Activated CD4-positive, alpha-beta T cell treated with anti-CD3 and anti-CD28 coated beads, Interleukin-2, amount 10 ng/mL, durations not matched to agents 24 days and 14 days (primary cell): ENCODE measurements around the gene BPIFA3. TPM values are rescaled to one million over a fixed set of nuclear protein-coding genes. Genes with fewer than 3 reads are reported as not detected.
"Not testable (repeated sequence)": the region's sequence is repeated elsewhere in the genome, so short reads cannot be mapped to it uniquely, and the experiment has no call there.

Experiments used
- DNase-seq: peaks from one replicate; pipeline ENCODE4 v3.0.0; 2022
- H3K27ac Mint-ChIP-seq: one replicate; pipeline ENCODE4 v1.8.0; 2022; ENCODE audit warnings: mild to moderate bottlenecking, mixed read lengths
- H3K27me3 Mint-ChIP-seq: one replicate; pipeline ENCODE4 v1.8.0; 2022; ENCODE audit warnings: mixed read lengths
- H3K36me3 Mint-ChIP-seq: one replicate; pipeline ENCODE4 v1.8.0; 2022; ENCODE audit warnings: low read depth, mild to moderate bottlenecking, mixed read lengths
- H3K4me1 Mint-ChIP-seq: one replicate; pipeline ENCODE4 v1.8.0; 2021; ENCODE audit warnings: mixed read lengths
- H3K4me3 Mint-ChIP-seq: one replicate; pipeline ENCODE4 v1.8.0; 2022; ENCODE audit warnings: mild to moderate bottlenecking, moderate library complexity, mixed read lengths
- H3K9me3 Mint-ChIP-seq: one replicate; pipeline ENCODE4 v1.8.0; 2021; ENCODE audit warnings: mixed read lengths
- intact Hi-C: fragments of 100-400 bp; cut with micrococcal nuclease; formaldehyde crosslinking; loops from one replicate; pipeline ENCODE4 v1.15.1; 2023
- total RNA-seq: library from RNA; stranded (reverse); gene quantifications from 2 replicates; pipeline ENCODE4 v1.2.3, GENCODE V29; 2022

BPIFA3 gene
- total RNA-seq, result not detected in 2 replicates

DNA sequence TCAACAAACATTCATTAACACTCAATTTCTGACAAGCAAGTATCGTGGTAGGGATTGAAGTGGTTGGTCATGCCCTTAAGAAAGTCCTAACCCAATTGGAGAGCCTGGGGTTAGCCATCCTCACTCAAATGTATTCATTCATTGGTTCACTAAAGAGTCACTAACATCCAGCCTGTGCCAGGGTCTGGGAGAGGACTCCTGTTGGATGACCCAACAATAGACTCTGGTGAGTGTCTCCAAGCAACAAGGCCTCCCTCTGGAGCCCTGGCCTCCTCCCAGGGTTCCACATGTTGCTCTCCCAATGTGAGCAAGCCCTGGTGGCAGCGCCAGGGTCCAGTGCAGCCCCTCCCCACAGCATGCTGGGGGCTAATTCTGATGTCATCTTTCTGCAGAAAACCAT lies at the start of gene BPIFA3:
Gene BPIFA3, plus strand, starts transcription at position 301 of the 400 bp plus-strand sequence. CDS start 185 bp downstream, outside the sequence.
- H3K4me1 Mint-ChIP-seq, result no peaks in the 10 kb centered on the region
- no peak within 1 kb of the TSS for H3K4me3 Mint-ChIP-seq
- no peak within 1 kb of the TSS for H3K27ac Mint-ChIP-seq
- H3K36me3 Mint-ChIP-seq, result no peaks in the 10 kb centered on the region
- DNase-seq, result no peak
- intact Hi-C loops, result no loop called here
- H3K27me3 Mint-ChIP-seq, result peaks cover 6% of the 10 kb centered on the region
- H3K9me3 Mint-ChIP-seq, result no peaks in the 10 kb centered on the region

GRCh38 chr20:33167859-33168258 lies 49.3 kb upstream of the BPIFA3 start, which contains the start of gene BPIFA2:
BPIFA2 (plus strand) TSS chr20:33168159; CDS start chr20:33169146, 987 bp downstream.
- Mint-ChIP-seq H3K4me1 (no peaks in the 10 kb centered on the region), H3K27ac (no peak within 1 kb of the TSS), H3K9me3 (peaks cover 12% of the 10 kb centered on the region), H3K4me3 (no peak within 1 kb of the TSS), H3K27me3 (no peaks in the 10 kb centered on the region), H3K36me3 (no peaks in the 10 kb centered on the region)
- intact Hi-C loops, result no loop called here
- DNase-seq, result no peak

DNA sequence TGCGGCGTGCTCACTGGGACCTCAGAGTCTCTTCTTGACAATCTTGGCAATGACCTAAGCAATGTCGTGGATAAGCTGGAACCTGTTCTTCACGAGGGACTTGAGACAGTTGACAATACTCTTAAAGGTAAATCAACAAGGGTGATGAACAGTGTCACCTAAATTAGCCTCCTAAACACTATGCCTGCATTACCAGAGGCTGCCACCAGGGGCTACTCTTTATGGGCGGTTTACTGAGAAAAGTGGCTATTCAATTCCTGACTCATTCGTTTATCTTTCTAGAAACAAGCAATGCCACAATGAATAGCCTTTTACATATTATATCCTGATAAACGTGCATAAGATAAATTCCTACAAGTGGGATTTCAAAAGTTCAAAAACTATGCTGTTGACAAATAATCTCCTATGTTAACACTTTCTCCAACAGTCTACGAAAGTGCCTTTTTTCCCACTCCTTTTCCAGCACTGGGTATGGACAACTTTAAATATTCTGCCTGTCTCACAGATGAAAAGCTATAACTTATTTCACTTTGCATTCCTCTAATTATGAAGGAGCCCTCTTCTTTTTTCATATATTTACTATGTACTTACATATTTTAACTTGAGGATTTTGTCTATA lies 47.9 kb upstream of the BPIFA3 start:
- peaks cover 12% of the 10 kb centered on the region for H3K9me3 Mint-ChIP-seq
- DNase-seq, result peak; percentile 60

DNA sequence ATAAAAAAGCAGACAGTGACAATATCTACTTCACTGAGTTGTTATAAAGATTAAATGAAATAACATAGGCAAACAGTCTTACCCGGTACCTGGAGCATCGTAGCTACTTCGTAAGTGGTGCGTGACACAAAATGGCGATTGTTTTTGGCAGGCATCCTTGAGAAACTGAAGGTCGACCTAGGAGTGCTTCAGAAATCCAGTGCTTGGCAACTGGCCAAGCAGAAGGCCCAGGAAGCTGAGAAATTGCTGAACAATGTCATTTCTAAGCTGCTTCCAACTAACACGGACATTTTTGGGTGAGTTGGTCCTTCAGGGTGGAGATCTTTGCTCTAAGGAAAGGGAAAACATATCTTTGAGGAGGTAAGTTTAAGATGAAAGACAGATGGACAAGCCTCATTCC lies 44.4 kb upstream of the BPIFA3 start:
- intact Hi-C loops, result no loop called here
- H3K4me3 Mint-ChIP-seq, result no peak overlapping the region

More for the DNA sequence above, 47.9 kb upstream of the BPIFA3 start:
- H3K36me3 Mint-ChIP-seq, result no peaks in the 10 kb centered on the region
- H3K27ac Mint-ChIP-seq, result no peak overlapping the region
- H3K4me3 Mint-ChIP-seq, result no peak overlapping the region
- intact Hi-C loops, result no loop called here
- H3K4me1 Mint-ChIP-seq, result no peaks in the 10 kb centered on the region
- H3K27me3 Mint-ChIP-seq, result no peaks in the 10 kb centered on the region

GRCh38 chr20:33175123-33175522 lies 42.0 kb upstream of the BPIFA3 start:
- no peak overlapping the region for H3K4me3 Mint-ChIP-seq
- H3K27ac Mint-ChIP-seq, result no peak overlapping the region
- peaks cover 5% of the 10 kb centered on the region for H3K9me3 Mint-ChIP-seq
- H3K4me1 Mint-ChIP-seq, result no peaks in the 10 kb centered on the region
- DNase-seq, result no peak
- no peaks in the 10 kb centered on the region for H3K36me3 Mint-ChIP-seq
- no peaks in the 10 kb centered on the region for H3K27me3 Mint-ChIP-seq
- intact Hi-C loops, result no loop called here

More for the DNA sequence above, 44.4 kb upstream of the BPIFA3 start:
- Mint-ChIP-seq H3K4me1 (no peaks in the 10 kb centered on the region), H3K9me3 (peaks cover 12% of the 10 kb centered on the region), H3K36me3 (no peaks in the 10 kb centered on the region), H3K27ac (no peak overlapping the region), H3K27me3 (no peaks in the 10 kb centered on the region)
- no peak for DNase-seq

- Mint-ChIP-seq H3K36me3 (no peaks in the 10 kb centered on the region), H3K27me3 (no peaks in the 10 kb centered on the region), H3K27ac (no peak overlapping the region), H3K4me1 (no peaks in the 10 kb centered on the region), H3K4me3 (no peak overlapping the region), H3K9me3 (no peaks in the 10 kb centered on the region)
- no peak for DNase-seq
- intact Hi-C loops, result no loop called here
Measured at GRCh38 chr20:33176101-33176500, 41.1 kb upstream of the BPIFA3 start.

DNA sequence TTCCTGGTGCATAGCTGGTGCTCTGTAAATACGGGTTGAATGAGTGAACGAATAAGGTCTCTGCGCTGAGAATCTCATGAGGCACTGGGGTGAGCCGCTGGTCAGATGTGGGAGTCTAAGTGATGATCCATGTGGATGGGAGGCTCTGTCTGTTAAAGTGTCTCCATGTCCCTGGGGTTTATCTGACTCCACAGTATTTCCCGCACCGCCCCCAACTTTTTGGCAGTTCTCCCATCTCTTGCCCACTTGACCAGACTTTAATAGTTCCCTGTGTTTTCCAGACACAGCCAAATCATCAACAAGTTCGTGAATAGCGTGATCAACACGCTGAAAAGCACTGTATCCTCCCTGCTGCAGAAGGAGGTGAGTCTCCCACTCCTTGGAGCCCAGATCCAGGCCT lies 39.3 kb upstream of the BPIFA3 start:
- intact Hi-C loops, result no loop called here
- DNase-seq, result no peak
- Mint-ChIP-seq H3K27me3 (no peaks in the 10 kb centered on the region), H3K4me3 (no peak overlapping the region), H3K9me3 (no peaks in the 10 kb centered on the region), H3K27ac (no peak overlapping the region), H3K4me1 (no peaks in the 10 kb centered on the region), H3K36me3 (no peaks in the 10 kb centered on the region)

DNA sequence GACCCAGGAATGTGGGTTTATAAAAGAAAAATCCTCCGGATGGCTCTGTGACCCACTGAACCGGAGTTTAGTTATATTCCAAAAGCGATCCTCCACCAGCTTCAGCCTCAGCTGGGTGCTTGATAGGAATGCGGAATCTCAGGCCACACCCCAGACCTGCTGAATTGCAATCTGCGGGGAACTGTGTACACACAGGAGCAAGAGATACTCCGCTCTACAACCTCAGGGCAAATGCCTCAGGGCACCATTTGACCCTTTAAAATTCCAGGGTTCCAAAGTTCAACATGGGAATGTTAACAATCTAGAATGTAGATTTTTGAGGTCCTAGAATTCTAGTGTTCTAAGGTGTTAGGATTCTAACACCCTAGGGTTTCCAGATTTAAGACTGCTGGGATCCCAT lies 38.4 kb upstream of the BPIFA3 start:
- no peaks in the 10 kb centered on the region for H3K27me3 Mint-ChIP-seq
- H3K27ac Mint-ChIP-seq, result no peak overlapping the region
- intact Hi-C loops, result no loop called here
- H3K36me3 Mint-ChIP-seq, result no peaks in the 10 kb centered on the region
- H3K4me3 Mint-ChIP-seq, result no peak overlapping the region
- no peaks in the 10 kb centered on the region for H3K4me1 Mint-ChIP-seq
- H3K9me3 Mint-ChIP-seq, result peaks cover 5% of the 10 kb centered on the region
- no peak for DNase-seq

- intact Hi-C loops, result no loop called here
- Mint-ChIP-seq H3K27ac (no peak overlapping the region), H3K36me3 (no peaks in the 10 kb centered on the region), H3K27me3 (no peaks in the 10 kb centered on the region), H3K4me3 (no peak overlapping the region), H3K9me3 (peaks cover 5% of the 10 kb centered on the region), H3K4me1 (no peaks in the 10 kb centered on the region)
- no peak for DNase-seq
Measured at GRCh38 chr20:33180169-33180568, 37.0 kb upstream of the BPIFA3 start.

DNA sequence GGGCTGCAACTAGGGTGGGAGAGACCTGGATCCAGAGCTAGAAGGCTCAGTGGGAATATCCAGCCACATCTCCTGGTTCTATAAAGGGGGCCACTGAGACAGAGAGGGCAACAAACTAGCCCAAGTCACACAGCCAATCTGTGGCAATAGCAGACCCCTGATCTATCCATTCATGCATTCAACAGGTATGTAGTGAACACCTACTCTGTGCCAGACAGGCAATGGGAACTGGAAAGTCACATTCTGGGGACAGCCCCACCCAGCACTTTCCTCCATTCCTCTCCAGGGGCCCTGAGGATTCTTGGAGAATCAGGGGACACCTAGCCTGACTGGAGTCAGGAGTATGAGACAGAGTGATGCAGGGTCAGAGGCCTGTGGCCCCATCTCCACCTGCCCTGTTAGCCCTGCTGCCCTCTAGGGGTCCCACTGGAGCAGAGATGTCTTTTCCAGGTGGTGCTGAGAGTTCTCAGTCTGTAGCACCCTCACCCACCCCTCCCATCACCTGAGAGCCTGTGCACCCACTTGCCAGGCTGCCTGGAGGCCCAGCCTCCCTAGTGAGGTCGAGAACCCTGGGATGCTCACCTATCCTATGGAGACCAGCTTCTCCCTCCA lies 35.6 kb upstream of the BPIFA3 start:
- H3K27ac Mint-ChIP-seq, result no peak overlapping the region
- peaks cover 5% of the 10 kb centered on the region for H3K9me3 Mint-ChIP-seq
- H3K4me1 Mint-ChIP-seq, result no peaks in the 10 kb centered on the region
- intact Hi-C loops, result no loop called here
- H3K36me3 Mint-ChIP-seq, result no peaks in the 10 kb centered on the region
- DNase-seq, result no peak
- no peaks in the 10 kb centered on the region for H3K27me3 Mint-ChIP-seq
- H3K4me3 Mint-ChIP-seq, result no peak overlapping the region

DNA sequence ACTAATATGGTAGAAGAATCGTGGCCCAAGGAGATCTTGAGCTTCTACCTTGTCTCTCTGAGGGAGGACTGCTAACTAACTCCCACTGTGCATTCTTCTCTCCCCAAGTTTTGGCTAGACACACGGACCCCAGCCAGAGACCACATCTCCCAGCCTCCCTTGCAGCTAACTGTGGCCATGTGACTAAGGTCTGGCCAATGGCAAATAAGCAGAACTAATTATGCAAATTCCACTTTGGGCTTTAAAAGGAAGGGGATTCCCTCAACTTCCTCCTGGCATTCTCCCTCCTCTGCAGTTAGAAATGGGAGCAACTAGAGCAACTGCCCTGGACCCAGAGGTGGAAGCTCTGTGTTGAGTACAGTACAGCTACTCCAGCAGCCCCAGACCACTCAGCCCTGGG lies 33.8 kb upstream of the BPIFA3 start:
- no peaks in the 10 kb centered on the region for H3K4me1 Mint-ChIP-seq
- H3K9me3 Mint-ChIP-seq, result peaks cover 5% of the 10 kb centered on the region
- intact Hi-C loops, result no loop called here
- no peak overlapping the region for H3K27ac Mint-ChIP-seq
- H3K4me3 Mint-ChIP-seq, result no peak overlapping the region
- no peak for DNase-seq
- no peaks in the 10 kb centered on the region for H3K27me3 Mint-ChIP-seq
- H3K36me3 Mint-ChIP-seq, result no peaks in the 10 kb centered on the region

DNA sequence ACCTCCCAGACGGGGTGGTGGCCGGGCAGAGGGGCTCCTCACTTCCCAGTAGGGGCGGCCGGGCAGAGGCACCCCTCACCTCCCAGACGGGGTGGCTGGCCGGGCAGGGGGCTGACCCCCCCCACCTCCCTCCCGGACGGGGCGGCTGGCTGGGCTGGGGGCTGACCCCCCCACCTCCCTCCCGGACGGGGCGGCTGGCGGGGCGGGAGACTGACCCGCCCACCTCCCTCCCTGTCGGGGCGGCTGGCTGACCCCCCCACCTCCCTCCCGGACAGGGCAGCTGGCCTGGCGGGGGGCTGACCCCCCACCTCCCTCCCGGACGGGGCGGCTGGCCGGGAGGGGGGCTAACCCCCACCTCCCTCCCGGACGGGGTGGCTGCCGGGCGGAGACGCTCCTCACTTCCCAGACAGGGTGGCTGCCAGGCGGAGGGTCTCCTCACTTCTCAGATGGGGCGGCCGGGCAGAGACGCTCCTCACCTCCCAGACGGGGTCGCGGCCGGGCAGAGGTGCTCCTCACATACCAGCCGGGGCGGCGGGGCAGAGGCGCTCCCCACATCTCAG lies 32.0 kb upstream of the BPIFA3 start:
- H3K36me3 Mint-ChIP-seq, H3K4me3 Mint-ChIP-seq, H3K4me1 Mint-ChIP-seq, H3K27ac Mint-ChIP-seq, intact Hi-C loops, H3K9me3 Mint-ChIP-seq, H3K27me3 Mint-ChIP-seq, DNase-seq: not testable (repeated sequence)

DNA sequence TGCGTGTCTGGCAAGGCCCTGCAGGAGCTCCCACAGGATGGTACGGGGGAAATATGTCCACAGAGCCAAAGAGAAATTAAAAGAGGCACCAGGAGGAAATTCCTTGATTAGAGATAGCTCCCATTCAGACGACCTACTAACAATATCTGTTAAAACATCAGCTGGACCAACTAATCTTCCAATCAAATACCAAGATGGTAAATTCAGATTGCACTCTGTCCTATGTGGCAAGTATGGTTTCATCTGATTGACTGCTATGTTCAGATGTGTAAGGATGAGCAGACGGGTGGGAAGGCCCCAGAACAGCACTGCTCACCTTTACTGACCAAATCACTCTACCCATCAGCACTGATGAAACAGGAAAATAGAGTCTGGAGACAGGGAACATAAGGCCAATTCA lies 29.7 kb upstream of the BPIFA3 start:
- intact Hi-C loops, result no loop called here
- no peaks in the 10 kb centered on the region for H3K36me3 Mint-ChIP-seq
- H3K4me3 Mint-ChIP-seq, result no peak overlapping the region
- no peaks in the 10 kb centered on the region for H3K4me1 Mint-ChIP-seq
- no peak for DNase-seq
- H3K27ac Mint-ChIP-seq, result no peak overlapping the region
- H3K27me3 Mint-ChIP-seq, result peaks cover 1% of the 10 kb centered on the region
- peaks cover 5% of the 10 kb centered on the region for H3K9me3 Mint-ChIP-seq

GRCh38 chr20:33188421-33188820 lies 28.7 kb upstream of the BPIFA3 start:
- Mint-ChIP-seq H3K9me3 (peaks cover 3% of the 10 kb centered on the region), H3K4me1 (no peaks in the 10 kb centered on the region), H3K27ac (no peak overlapping the region), H3K36me3 (no peaks in the 10 kb centered on the region), H3K4me3 (no peak overlapping the region), H3K27me3 (peaks cover 1% of the 10 kb centered on the region)
- no peak for DNase-seq
- intact Hi-C loops, result no loop called here
